GM19397 (cell line): ENCODE results near the gene NHSL1.

Experiments used
- ATAC-seq: cut with Tn5 transposase; IDR thresholded peaks from one replicate; pipeline ENCODE4 v1.9.1; 2021; ENCODE audit warnings: mild to moderate bottlenecking, moderate library complexity; ENCODE audit not compliant: unreplicated experiment

The NHSL1 gene

DNA sequence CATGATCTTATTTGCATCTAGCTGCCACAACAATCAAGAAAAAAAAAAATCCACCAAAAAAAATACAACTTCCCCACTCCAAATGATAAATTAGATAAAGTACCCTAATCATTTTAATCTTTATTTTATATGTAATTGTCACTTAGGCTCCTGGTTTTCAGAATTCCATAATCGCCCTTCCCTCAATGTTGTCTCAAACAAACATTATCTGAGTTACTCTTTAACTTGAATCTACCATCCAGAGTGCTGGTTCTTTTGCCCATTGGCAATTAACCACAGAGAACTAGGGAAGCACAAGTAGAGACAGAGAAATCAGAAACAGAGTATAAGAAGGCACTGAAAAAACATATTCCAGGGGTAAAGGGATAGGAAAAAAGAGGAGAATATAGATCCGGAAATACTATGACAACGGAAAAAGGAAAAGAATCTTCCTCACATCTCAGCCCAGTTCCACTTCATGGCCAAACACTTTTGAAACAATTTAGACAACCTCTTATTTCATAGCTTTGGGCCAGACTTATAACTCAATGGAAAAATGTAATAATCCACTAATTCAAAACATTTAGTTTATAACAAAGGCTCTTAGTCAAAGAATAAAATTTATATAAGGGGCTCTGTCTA lies 861 bp upstream of the NHSL1 start:
- ATAC-seq: no peak

DNA sequence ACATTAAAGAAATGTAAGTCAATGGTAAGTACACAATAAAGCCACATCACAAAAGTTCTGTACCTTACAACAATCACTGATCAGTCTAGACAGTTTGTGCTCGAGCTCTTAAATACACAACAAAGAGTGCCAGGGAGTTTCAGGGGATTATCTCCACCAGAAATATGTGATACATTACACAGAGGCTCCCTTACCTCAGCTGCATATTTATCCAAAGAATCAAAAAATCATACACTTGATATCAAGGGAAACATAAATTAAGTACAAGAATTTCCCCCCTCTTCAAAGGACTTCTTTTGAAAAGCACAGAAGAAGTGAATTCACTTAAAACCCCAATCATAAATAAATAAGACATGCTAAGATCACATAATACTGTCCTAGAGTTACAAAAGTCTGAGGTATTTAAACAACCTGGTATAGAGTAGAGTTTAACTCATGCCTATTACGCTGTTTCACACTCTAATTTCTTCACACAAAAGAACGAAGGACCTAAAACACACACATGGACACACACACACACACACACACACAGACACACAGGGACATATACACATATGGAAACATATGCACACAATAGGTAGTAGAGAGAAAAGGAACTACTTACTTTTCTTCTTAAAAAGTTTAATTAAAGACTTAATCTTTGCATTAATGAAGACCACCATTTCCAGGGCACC lies 528 bp downstream of the NHSL1 start:
- no peak for ATAC-seq

DNA sequence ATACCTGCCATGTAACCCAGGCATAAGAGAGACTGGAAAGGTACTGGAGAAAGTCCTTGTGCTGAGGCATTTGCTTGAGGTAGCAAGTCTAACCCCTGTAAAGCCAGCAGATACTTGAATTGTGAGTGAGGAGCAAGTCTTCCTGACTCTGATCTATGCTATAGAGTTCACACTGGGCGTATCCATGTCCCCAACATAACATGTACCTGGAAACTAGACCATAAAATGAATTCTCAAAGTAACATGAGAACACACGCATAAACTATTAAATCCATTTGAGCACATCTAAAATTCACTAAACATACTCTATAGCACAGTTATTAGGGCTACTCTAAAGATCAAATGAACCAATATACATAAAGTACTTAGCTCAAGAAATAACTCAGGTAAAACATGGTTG lies 2.0 kb downstream of the NHSL1 start:
- no peak for ATAC-seq

DNA sequence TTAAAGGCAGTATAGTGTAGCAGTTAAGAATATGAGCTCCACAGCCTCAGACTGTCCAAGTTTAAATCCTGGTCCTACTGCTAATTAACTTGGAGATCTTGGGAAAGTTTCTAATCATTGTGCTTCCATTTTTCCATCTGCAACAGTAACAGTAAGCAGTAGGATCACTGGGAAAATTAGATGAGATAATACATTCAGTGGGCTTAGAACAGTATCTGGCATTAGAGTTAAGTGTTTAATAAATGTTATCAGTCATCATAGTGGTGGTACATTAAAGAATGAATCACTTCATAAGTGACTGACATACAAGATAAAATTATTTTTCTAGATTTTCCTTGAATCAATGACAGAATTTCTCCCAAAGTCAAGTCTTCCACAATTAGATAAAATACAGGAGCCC lies 5.0 kb downstream of the NHSL1 start:
- ATAC-seq: no peak

DNA sequence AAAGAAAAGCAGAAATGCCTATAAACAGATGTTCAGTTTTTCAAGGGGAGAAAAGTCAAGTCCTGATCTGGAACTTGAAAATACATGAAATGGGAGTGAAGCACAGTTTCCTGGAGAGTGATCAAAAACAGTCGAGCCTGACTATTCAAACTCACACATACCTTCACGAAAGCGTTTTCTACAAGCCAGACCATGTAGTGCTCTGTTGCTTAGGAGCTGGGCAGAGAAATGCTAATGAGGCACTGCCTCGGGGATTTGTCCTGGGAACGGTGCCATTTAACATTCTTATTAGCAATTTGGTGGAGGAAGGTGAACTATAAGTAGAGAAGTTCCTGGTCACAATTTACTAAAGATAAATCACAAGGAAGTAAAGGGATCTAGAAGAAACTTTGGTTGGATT lies 5.9 kb downstream of the NHSL1 start:
- ATAC-seq: no peak

DNA sequence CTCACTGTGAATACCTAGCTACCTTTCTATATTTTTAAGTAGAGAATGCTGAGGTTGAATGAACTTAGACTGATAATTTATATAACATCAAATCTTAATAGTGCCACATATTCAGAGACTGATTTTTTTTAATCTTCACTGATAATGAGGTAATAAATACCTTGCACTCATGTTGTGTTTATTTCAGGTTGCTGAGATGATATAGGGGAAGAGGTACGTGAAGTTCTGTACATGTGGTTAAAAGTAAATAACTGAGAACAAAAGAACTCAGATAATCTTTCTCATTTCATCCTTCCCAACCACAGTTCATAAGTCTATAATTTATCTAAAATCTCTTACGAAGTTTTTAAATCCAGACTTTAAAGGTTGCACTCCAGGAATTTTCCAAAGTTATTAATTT lies 6.4 kb downstream of the NHSL1 start:
- ATAC-seq: no peak

DNA sequence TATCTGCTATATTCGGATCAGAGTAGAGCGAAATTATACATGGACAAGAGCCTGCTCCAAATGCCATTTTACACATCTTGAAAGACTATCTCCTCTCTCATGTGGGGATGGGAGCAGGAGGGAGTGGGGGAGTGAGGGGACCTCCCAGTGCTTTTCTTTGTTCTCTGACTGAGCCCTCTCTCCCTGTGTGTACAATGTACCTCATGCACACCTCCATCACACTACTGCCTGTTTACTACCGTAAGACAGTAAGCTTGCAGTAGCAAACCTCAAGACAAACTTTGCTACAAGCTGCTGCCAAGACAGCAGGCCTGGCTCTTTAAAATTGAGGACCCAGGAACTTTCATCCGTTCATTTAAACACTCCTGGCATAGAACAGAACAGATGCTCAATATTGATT lies 7.2 kb downstream of the NHSL1 start:
- no peak for ATAC-seq

DNA sequence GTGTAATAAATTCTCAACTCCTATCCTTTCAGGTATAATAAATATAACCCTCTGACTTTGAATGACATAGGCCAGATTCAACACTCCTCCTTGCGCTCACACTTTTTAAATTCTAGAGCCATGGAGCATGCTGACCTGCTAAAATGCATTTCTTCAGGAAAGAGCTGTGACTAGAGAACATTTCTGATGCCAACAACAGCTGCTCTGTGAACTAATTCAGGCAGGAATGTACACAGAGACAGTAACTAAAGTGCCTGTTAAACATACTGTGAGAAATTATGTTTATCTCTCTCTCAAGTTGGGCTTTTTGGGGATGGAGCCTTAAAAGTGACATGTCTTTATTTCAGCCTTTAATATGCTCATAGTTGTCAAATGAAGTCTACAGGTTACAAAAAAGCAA lies 8.3 kb downstream of the NHSL1 start:
- ATAC-seq: no peak

DNA sequence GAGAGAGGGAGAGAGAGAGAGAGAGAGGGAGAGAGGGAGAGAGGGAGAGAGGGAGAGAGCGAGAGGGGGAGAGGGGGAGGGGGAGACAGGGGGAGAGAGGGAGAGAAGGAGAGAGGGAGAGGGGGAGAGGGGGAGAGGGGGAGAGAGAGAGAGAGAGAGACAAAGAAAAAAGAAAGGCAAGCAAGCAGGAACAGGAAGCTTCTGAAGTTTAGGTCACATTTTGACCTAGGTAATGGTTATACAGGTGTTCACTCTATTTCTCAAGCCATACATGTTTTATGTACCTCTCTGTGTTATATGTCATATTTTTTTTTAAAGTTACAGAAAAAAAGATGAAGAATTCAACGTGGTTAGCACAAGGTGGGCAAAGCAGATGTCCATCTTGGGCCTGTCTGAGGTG lies 9.4 kb downstream of the NHSL1 start:
- ATAC-seq: no peak

DNA sequence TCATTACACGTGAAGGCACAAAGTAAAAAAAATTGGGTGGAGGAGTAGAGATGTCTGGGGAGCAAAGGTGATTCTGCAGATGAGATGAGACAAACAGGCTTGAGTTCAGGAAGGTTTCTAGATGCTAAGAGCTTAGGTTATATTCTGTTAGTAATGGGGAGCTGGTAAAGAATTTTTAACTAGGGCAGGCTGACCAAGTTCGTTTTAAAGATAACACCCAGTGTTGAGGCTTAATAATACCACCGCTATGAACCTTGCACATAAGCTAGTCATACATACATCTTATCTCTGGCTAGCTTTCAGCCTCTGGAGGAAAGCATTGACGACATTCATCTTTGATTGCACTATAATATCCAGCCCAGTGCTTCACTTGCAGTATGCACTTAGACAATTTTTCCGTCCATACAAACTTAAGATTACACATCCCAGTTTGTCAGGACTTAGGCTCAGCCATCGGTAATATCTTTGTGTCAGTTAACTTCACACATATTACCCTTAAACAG lies 12.1 kb downstream of the NHSL1 start:
- ATAC-seq: no peak

DNA sequence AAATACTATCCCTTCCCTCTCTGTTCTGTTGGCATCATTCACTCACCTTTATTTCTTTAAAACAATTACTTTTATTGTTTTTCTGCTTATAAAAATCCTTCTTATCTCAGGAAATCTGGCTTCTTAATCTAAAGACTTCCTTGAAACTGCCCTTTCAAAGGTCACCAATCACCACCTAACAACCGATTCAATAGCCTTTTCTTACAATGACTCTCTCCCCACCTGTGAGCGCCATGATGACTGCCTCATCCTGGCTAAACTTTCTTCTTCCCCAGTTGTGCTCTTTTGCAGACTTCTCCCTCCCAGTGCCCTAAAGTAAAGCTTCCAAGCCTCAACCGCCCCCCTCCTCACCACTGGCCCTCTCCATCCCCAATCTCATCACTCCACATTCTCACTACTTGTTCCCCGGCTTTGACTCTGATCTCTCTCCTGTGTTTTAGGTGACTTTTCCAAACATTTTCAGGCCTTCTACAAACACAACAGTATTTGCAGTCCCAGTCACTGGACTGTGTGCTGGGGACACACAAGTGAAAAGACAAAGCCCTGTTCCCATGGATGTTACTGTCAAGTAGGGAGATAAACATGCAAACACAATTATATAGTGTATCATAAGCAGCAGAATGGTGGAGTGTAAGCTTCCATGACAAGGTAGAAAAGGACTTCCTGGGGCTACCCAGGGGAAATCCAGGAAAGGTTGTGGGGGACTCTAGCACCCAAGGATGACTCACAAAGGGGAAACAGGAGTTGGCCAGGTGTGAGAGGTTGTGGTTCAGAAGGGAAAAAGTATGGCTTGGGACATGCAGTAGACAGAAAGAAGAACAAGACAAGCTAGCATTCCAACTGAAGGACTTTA lies 12.8 kb downstream of the NHSL1 start:
- no peak for ATAC-seq

DNA sequence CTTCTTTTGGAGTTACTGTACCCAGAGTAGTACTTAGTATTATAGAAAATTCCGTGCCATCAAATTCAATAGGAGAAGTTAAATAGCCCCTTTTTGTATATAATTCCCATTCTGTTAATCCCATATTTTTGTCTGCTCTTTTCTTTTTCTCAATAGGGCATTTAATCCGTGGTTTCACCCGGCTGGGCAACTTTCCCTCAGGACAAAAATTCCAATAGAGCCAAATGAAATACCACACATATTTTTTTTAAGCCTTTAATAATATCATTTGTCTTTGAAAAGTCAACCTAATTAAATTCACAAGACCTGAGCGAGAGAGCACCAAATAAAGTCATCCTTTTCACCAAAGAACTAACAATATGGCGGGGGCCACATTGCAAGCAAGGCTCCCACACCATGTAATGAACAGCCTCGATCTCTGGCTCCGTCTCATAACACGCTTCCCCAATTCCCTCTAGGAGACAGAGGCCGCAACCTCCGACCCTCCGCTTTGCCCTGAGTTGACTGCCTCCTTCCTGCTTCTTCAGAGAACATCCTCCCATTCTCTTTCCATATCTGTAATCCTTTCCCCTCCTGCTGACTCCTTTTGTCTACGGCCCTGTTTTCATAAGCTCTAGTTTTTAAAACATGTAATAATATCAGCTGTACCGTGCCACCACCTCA lies 13.6 kb downstream of the NHSL1 start:
- no peak for ATAC-seq

DNA sequence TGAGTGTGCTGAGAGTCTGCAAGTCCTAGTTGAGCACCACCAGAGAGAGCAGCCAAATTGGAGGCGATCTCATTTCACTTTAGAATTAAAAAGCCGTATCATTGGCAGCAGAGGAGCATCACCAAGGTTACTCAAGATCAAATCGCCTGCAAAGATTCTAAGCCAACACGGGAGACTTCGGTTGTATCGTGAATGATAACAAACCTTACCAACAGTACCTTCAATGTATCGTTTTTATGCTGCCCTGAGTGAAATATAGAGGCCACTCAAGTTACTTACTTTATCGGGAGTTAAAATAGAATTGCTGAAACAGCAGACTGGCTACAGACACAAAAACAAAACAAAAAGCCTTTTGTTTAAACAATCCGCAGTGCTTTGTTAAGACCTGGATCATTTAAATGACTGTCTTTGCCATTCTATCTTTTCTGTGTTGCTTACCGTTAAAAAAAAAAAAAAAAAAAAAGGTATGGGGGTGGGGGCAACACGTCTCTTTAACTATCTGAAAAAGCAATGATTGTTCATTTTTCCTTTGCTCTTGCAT lies 14.2 kb downstream of the NHSL1 start:
- ATAC-seq: no peak

DNA sequence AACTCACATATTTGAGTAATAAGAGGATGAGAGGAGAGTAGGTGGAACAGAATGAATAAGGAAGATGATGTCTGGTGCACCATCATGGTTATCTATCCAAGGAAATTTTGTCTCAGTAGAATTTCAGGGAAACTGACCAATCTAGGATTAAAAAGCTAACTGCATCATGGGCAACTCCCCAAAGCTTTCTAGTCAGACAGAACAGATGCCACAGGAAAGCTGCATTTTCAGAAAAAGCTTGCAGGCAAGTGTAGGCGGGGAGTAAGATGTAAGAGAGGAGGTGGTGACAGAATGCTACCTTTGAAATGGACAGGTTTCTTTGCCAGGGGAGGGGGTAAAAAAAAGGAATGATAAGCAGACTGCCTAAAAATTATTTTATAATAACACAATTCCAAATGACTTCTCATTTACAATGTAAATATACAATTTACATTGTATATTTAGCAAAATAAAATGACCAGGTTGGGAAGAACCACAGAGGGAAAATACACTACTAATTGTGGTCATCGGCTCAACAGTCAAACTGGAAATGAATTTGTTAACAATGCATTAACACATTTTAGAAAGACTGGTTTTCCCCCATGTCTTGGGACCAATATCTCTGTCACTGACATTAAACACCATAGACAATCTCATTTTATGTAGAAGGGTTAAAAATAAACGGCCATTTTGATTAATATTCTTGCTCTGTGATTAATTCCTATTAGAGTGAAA lies 15.1 kb downstream of the NHSL1 start:
- ATAC-seq: no peak

DNA sequence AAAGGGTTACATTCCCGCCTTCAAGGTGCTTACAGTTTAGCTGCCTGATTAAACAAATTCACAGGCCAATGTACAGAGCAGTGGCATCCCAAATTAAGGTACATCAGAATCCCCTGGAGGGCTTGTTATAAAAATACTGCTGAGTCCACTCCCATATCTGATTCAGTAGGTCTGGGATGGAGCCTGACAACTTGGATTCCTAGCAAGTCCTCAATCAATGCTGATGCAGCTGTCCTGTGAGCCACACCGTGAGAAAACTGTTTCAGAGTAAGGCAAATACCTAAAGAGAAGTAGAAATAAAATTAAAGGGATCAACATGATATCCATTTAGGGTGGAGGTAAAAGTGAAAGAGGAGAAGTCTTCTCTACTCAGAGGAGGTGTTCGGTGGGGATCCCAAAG lies 16.5 kb downstream of the NHSL1 start:
- ATAC-seq: no peak

DNA sequence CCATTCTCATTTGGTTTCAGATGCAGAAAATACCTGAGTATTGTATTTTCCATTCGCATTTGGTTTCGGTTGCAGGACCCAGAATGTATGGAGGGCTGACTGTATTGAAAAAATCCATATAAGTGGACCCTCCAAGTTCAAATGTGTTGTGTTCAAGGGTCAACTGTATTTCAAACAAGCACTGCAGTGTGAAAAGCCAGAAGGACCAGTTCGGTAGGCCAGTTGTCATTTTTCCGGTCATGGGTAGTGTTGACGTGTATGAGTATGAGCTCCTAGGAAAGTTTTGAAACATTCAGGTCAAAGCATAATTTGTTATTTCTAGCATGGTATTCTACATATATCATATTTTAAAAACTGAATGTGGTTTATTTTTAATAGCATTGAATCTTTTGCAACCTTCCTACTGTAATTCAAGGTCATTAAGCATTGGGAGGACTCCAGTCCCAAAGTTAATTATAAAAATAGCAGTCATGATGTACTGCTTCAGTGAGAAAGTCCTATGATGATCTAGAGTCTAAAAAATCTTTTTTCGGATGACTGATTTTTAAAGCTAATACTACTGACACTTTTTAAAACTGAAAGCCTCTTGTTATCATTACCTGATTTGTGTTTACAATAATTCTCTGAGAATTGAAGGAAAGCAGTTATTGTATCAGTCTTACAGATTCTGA lies 18.9 kb downstream of the NHSL1 start:
- ATAC-seq: no peak

DNA sequence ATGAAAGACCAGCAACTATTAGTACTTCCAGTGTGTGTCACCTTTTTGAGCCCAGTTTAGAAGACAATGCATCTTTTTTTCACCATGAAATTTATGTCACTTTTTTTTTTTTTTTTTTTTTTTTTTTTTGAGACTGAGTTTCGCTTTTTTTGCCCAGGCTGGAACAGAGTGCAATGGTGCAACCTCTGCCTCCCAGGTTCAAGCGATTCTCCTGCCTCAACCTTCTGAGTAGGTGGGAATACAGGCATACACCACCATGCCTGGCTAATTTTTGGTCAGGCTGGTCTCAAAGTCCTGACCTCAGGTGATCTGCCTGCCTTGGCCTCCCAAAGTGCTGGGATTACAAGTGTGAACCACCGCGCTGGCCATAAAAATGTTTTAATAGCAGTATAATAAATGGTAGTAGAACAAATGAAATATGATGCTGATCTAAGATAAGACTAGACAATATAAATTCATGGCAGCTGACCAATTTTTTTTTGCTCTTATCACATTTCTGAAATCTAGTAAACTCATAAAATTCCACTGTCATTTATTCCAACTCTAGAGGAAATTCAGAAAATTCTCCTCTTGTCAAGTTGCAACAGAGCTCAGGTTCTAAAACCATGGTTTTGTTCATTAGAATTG lies 21.3 kb downstream of the NHSL1 start:
- no peak for ATAC-seq

DNA sequence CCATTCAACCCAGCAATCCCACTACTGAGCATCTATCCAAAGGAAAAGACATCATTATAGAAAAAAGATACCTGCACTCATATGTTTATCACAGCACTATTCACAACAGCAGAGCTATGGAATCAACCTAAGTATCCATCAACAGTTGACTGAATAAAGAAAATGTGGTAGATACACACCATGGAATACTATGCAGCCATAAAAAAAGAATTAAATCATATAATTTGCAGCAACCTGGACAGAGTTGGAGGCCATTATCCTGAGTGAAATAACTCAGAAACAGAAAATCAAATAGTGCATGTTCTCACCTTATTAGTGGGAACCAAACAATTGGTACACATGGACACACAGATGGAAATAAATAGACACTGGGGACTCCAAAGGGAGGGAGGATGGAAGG lies 23.2 kb downstream of the NHSL1 start:
- no peak for ATAC-seq

DNA sequence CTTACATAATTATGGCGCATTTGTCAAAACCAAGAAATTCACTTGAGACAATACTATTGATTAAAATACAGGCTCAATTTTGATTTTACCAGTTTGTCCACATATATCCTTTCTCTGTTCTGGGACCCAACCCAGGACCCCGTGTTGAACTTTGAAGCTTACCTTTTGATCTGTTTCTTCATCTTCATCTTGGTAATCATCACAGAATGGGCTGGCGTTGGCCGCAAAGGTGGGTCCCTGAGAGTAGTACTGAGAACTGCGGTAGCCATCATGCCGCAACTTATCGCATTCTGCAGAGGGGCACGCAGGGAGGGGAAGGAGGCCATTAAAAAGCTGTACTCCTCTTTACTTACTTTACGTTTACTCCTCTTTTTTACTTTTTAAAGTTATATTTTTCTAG lies 26.1 kb downstream of the NHSL1 start:
- no peak for ATAC-seq
